Lower leg skin (tissue), 3 donors: ENCODE measurements around the gene MIEF2.

Experiments used
- POLR2A ChIP-seq, 2 donors: fragments of 450-650 bp; IDR thresholded peaks; one replicate each; pipeline ENCODE4 v1.6.1; 2016 to 2017; ENCODE audit warnings: antibody characterized with exemption in 2 of 2, mild to moderate bottlenecking in 1 of 2, moderate library complexity in 1 of 2
- TF ChIP-seq, protein P1 (sequence below), 3 donors: fragments of 450-650 bp; IDR thresholded peaks; one replicate each; pipeline ENCODE4 v1.5.1; 2016; ENCODE audit warnings: antibody characterized with exemption in 3 of 3, mild to moderate bottlenecking in 3 of 3, moderate library complexity in 2 of 3

- TF ChIP-seq, protein P1, sequence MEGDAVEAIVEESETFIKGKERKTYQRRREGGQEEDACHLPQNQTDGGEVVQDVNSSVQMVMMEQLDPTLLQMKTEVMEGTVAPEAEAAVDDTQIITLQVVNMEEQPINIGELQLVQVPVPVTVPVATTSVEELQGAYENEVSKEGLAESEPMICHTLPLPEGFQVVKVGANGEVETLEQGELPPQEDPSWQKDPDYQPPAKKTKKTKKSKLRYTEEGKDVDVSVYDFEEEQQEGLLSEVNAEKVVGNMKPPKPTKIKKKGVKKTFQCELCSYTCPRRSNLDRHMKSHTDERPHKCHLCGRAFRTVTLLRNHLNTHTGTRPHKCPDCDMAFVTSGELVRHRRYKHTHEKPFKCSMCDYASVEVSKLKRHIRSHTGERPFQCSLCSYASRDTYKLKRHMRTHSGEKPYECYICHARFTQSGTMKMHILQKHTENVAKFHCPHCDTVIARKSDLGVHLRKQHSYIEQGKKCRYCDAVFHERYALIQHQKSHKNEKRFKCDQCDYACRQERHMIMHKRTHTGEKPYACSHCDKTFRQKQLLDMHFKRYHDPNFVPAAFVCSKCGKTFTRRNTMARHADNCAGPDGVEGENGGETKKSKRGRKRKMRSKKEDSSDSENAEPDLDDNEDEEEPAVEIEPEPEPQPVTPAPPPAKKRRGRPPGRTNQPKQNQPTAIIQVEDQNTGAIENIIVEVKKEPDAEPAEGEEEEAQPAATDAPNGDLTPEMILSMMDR (IDR thresholded peaks at IDR 0.05) = no peak
- no peak for TF ChIP-seq POLR2A (IDR thresholded peaks at IDR 0.05)
These were observed 18.4 kb downstream of the MIEF2 start for GRCh38 chr17:18278867-18279266.
